ENCODE results near the gene LGALS3.

LGALS3 gene

DNA sequence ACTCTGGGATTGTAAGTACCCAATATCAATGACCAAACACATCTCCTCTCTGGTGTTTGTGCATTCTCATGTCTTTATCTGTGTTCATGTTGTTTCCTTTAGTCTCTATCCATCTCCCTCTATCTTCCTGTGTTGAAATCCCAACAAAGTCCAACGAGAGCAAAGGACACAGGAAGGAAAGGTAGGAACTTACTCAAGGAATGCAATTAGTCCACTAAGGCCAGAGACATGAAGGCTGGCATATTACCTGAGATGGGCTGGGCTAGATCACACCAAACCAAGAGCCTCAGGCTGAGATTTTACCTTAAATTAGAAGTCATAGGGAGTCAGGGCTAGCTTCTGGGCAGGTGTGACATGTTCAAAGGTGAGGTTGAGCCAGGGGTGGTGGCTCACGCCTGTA is 14.3 kb upstream of the LGALS3 start:
- no peak for DNase-seq (ENCODE audit: low read depth in 2 of 2)

DNA sequence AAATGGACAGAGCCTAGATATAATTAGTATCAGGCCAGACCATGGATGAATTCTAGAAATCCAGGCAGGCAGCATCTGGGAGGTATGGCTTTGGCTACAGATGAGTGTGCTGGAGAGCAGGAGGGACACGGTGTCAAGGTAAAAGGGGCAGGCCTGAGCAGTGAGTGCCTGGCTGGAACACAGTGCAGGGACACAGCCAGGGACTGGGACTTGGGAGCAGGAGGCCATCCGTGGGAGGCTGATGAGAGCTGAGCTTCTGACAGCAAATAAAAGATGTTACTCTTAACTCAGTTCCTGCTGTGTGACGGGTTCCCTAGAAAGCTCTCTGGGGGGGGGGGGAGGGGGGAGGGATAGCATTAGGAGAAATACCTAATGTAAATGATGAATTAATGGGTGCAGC is 13.6 kb upstream of the LGALS3 start:
- DNase-seq (ENCODE audit: low read depth in 2 of 2), result no peak

DNA sequence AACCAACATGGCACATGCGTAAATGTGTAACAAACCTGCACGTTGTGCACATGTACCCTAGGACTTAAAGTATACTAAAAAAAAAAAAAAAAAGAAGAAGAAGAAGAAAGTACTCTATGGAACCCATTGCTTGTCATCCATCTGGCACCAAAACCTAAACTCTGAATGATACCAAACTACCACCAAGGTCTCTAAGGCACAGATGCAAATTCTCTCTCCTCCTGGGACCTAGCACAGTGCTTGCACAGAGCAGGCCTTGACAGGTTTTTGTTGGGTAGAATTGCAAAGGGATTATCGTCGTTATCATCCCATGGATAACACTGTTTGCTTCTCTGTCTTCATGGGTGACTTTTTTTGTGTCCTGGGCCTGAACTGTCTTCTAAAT is 13.2 kb upstream of the LGALS3 start:
- DNase-seq (ENCODE audit: low read depth in 2 of 2), result no peak

DNA sequence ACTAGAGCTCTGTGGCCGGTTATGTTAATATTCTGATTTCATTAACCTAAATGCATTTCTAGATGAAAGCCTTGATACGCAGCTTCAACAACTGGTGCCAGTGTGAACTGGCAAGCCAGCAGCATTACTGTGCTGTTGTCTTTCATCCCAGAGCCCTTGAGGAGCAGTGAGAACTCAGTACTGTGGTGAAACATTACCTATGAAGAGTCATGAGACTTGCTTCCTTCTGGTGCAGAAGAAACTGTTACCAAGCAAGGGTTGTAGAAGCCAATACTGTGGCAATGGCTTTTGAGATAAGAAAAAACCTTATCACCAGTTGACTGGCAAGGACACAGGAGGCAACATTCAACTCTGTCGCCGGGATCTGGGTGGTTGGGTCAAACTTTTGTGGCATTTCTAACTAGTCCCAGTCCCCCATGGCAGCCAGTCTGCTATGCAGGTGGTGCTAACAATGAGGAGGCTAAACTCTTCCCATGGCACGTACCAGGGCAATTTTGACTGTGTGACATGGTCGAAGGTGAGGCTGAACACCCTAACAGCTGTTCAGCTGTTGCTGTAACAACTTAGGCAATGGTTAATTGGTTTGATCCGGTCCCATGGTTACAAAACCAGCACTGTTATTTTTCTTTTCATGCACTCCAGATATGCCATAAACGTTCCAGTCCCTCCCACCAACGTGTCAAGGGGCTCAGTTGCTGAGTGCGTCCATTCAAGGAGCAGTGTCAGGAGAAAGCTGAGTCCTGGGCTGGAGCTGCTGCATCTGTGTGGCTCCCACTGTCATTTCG is 12.6 kb upstream of the LGALS3 start:
- no peak for DNase-seq (ENCODE audit: low read depth in 2 of 2)

DNA sequence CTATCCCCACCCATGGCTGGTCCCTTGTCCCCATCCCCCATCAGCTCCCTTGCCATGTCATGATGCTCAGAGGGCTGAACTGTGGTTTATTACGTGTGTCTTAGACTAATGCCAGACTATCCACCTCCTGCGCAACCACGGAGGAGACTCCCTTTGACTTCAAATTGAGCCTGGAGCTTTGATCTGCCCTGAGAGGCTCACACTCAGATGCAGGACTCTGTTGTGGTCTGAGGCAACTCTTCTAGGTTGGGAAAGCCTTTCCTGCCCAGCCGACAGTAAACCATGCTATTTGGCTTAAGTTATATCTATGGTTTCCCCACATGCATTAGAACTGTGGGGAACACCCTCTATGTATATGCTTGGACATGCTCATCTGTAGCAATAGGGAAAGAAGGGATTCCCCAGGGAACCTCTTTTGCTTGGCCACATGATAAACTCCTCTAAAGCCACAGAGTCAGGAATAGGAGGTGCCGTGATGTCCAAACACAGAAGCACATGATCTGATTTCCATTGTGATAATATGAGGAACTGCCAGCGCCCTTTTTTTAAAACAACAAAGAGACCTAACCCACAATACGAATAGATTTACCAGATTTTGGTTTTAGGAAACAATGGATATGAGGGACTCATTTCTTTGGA is 11.1 kb upstream of the LGALS3 start:
- DNase-seq (ENCODE audit: low read depth in 2 of 2), result no peak

DNA sequence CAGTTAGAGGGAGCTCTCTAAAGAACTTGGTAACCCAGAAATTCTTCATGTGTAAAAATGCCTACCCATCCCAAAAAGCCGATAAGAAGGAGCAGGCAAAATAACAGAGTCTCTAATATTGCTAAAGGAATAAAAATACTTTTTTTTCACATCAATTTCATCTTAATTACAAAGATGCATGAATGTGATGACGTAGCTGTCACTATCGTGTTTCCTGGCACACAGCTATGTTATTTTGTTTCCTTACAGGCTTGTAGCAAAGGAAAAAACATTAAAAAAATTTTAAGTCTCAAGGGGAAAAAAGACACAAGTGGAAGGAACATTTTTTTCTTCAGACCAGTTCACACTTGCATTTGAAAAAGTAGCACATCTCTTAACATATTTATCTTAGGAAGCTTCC is 10.3 kb upstream of the LGALS3 start:
- DNase-seq (ENCODE audit: low read depth in 2 of 2), result no peak

DNA sequence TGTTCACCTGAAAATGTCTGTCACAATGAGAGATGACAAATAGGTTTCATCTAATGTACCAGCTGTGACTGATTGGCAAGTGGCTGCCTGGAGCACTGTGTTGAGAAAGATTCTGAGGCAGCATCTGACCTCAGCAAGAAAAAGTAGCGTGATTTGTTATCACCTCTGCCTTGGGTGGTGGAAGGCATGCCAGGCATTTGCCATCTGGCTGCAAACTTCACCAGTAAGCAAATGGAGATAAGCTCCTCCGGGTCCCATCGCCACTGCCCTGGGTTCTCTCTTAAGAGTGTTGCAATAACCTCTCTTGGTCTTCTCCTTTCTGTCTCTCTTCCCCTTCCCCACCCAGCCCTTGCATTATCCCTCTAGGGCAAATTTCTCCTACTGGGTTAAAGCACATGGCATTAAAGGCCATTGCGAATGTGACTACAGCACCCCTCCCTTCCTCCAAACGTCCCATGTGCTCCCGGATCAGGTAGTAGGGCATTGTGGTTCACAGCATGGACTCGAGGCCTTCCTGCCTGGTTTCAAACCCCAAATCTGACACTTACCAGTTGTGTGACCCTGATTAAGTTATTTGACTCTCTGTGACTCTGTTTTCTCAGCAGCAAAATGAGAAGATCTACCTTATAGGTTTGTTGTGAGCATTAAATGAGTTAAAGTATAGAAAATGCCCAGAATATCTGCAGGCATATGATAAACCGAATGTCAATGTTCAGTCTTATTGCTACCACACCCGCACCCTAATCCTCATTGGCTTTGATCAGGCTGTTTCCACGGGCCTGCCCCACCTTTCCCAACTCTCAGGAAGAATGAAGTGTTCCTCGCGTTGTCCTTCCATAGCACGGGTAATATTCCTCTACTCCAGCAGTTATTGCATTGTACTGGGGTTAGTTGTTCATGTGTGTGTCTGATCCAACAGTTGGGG is 8.2 kb upstream of the LGALS3 start:
- DNase-seq (ENCODE audit: low read depth in 2 of 2), result no peak

DNA sequence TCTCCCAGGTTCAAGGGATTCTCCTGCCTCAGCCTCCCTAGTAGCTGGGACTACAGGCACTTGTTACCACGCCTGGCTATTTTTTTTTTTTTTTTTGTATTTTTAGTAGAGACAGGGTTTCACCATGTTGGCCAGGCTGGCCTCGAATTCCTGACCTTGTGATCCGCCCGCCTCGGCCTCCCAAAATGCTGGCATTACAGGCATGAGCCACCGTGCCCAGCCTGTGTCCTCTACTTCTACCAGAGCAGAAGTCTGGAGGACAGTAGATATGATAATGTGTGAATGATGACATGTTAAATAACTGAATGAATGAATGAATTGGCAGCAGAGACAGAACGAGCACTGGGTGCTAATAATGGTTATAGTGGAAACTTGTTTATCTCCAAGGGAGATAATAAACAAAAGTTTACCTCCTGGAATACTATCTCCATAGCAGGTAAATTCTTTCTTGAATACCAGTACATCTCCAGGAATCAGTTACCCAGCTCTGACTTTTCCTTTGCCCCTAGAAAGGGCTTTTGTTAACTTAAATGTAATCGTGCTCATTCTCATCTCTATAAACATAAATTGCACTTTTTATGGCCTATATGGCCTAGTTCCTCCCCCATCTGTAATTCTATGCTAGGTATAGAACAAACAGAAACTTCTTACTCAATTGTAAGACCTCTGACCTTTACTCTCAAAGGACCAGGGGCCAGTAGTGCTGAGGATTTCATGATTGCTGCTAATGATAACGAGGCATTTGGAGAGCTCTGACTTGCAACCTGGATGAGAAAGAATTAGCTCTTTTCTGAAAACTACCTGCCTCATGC is 7.2 kb upstream of the LGALS3 start:
- DNase-seq (ENCODE audit: low read depth in 2 of 2), result no peak

DNA sequence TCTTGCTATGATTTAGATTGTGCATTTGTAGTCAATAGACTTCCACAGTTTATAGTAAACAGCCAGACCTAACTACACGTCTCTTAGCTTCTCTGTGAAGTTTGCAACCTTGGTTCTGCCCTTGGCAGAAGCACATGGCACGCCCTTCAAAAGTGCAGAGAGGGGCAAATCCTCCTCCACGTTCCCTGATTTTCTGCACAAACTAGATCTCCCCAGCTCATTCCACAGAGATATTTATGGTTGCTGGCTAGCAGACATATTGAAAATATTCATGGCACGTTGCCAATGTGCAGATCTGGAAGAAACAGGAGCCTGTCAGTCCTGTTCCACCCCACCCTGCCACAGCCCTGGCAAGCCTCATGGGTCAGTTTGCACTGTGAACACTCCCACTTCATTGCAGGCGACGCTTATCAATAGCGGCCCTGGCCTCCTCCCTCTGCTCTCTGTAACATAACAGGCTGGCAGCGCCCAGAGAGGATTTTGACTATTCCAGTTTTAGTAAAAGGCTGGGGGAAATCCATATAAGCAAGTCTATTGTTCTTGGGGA is 6.5 kb upstream of the LGALS3 start:
- DNase-seq (ENCODE audit: low read depth in 2 of 2), result no peak

DNA sequence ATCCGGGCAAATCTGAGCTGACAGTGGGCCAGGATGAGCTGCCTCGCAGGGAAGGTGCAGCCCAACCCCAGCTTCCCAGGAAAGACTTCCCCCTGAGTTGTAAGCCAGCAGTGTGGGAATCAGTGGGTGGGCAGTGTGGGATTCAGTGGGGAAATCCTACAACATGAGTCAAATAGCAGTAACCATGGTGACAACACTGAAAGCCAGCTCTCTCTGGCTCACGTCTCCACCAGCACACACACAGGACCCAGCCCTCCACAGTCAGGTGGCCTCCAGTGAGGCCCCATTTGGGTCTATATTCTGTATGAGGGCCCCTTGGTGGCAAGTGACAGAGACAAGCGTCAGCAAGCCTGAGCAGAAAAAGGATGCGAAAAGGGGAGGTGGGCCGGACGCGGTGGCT is 6.0 kb upstream of the LGALS3 start:
- no peak for DNase-seq (ENCODE audit: low read depth in 2 of 2)

DNA sequence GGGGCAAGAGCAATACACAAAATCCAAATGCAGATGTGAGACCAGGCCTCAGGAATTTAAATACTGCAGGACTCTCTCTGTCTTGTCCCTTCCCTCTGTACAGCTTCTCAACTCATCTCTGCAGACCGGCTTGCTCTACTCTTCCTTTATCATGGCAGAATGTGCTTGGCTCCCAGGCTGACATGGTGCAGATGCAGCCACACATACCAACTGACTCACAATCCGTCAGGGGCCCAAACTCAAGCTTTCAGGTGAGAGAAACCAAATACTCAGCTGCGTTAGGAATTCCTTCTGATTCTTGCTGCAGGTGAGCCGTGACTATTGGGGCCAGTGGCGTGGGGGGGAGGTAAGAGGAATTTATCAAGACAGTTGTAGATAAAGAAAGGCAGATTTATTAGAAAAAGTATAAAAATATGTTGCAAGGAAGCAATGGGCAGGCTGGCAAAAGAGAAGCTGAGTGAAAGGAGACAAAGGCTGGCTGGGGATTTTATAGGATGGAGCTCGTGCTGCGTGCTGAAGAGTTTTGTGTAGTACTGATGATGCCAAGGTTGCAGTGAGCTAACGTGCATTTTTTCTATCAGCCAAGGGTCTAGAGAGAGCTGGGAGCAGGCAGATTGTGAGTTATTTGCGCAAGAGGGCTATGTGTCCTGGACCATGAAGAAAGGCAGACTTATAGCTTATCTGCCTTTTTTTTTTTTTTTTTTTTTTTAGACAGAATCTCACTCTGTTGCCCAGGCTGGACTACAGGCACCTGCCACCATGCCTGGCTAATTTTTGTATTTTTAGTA is 5.0 kb upstream of the LGALS3 start:
- no peak for DNase-seq (ENCODE audit: low read depth in 2 of 2)

DNA sequence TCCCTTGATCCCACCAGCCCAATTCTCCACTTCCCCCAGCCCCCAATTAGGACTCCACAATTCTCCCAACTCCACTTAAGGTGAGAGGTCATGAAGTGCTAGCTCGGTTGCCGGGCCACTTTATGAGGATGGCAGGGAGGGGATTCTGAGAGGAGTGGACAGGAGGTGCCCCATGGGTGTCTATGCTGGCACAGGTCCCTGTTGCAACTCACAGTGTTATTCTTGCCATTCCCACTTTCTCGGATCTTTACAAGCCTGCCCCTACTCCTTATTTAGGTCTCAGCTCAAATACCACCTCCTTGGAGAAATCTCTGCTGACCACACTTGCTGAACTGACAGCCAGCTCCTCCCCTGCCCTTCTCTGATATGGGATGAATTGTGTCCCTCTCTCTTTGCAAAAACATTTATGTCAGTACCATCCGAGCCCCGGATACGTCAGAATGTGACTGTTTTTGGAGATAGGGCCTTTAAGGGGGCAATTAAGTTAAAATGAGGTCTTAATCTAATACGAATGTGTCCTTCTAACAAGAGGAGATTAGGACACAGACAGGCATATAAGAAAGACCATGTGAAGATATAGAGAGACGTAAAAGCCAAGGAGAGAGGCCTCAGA is 4.2 kb upstream of the LGALS3 start:
- no peak for DNase-seq (ENCODE audit: low read depth in 2 of 2)

DNA sequence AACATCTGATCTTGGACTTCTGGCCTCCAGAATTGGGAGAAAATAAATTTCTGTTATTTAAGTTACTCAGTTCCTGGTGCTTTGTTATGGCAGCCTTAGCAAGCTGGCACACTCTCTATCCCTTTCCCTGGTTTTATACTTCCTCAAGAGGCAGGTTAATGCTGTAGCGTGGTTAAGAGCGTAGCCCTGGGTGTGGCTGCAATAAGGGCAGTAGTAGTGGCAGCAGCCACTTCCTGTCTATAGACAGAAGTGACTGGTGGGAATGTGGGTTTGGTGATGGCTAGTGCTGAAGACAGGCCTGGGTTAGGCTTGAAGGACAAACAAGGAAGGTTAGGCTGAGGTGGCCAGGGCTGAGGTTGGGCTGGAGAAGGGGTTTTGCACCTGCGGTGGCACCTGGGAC is 3.6 kb upstream of the LGALS3 start:
- no peak for DNase-seq (ENCODE audit: low read depth in 2 of 2)

DNA sequence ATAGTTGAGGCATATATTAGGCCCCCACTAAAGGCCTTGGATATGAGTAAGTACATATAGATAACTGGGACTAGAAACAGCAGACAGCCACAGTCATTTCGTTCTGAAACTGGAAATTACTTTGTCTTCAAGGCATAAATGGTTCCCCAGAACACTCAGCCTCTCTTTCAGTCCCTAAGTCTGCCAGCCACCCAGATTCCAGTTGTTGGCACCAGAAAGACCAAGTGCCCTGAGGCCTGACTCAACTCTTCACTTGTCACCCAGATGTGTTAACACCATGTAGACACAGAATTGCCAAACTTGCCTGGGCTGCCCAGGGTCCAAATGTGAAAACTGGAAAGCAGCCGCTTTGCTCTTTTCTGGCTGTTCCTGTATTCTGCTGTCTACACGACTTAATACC is 3.0 kb upstream of the LGALS3 start:
- no peak for DNase-seq (ENCODE audit: low read depth in 2 of 2)

DNA sequence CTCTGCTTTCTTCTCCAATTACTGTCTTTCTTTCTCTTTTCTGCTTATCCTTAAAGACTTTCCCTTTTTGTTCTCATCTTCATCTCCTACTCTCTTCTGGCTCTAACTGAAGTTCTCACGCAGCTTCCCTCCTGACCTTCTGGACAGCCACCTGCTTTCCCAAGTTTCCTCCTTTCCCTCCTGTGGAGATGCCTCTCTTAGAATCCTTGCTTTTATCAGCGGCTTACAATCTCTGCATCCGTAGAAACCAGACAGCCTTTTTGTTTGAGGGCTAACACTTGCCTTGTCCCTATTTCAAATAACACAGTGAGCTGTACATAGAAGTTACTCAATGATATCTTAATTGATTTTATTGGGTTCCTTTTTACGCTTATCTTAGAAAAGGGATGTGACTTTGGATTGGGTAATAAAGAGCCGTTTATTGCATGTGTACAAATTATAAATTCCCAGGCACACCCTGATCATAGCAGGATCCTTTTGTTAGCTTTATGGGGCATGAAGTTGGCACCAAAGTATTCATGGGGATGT is 2.1 kb upstream of the LGALS3 start:
- DNase-seq (ENCODE audit: low read depth in 2 of 2), result no peak

DNA sequence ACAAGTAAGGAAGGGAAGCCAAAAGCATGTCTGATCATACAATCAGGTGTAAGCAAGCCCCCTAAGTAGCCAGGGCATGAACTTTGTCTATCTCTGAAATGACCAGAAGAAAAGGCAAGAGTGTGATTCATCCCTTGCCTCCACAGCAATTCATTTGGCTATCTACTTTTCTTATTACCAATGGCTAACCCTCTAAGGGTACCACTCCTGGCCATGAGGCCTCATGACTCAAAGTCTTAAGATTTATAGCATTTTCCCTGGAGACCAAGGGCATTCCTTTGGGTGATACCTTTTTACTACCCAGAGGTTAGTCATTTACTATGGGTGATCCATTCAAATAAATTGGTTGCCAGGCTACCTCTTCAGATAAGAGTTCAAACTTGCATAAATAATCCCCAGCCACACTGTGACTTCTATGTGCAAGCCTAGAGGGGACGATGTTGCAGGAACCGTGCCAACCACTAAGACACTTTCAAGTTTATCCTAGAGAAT is 1.5 kb upstream of the LGALS3 start:
- no peak for DNase-seq (ENCODE audit: low read depth in 2 of 2)

DNA sequence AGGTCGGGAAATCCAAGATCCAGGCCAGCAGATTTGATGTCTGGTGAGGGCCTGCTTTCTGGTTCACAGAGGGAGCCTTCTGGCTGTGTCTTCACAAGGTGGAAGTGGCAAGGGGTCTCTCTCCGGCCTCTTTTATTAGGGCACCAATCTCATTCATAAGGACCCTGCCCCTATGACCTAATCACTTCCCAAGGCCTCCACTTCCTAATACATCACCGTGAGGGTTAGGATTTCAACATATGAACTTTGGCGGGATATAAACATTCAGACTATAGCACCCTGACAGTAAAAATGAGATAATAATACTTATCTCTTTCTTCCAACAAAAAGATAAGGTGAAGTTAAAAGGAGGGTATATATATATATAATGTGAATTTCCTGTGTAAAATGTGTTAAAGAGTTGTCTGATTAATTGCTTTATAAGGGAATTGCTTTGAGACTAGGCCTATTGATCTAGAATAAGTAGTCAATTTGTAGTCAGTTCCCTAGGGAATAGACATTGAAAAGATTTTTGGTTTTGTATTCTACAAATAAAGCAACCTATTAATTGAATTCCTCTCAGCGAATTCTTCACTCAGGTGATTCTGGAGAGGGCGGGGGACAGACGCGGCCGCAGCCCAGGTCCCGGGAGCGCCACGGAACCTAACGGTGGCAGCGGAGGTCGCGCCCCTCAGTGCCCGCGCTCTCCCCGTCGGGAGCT is 516 bp upstream of the LGALS3 start:
- no peak for DNase-seq (ENCODE audit: low read depth in 2 of 2)

DNA sequence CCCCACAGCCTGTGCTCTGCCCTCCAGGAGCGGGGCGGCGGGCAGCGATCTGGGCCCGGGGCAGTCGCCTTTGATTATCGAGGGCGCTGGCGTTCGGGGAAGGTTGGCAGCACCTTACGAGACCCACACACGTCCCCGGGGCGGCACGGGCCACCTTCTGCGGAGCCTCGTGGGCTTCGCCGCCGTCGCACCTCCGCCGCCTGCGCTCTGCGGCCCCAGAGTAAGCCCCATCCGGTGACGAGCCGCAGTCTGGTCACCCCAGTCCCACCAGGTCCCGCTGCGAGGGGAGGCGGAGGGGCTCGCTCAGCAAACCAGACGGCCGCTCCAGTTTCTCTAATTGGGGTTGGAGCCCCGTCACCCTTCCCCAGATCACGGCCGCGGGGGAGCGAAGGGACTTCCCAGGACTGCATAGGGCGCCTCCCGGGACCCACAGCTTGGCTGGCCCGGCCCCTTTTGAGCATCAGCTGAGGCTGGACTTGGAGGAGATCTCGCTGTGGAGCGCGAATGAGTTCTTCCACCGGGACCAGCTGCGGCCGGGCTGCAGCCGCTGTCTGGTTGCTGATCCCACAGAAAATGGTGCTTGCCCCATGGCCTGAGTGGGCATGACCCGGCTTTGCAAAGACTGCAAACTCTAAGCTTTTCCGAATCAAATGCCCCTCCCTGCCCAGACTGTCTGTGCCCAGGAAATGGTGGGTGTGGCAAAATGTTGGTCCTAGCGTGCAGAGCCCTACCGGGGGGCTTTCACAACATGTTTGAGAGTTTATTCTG is 560 bp downstream of the LGALS3 start:
- peak in 1 of 2 donors; percentile 30 for DNase-seq (ENCODE audit: low read depth in 2 of 2)

DNA sequence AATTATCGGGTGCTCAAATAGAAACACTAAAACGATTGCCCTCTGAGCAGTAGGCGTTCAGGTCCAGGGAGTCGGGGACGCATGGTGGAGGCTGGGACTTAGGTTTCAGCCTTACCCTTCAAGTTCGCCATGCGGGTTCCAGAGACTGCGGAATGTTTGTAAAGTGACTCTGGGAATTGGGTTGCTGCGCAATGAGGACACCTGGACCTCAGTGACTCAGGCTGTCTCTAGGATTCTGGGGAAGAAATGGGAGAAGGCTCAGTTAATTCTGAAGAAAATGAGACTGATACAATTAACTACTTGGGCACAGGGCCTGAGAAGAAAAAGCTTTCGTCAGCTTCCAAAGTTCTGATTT is 1.1 kb downstream of the LGALS3 start:
- DNase-seq (ENCODE audit: low read depth in 2 of 2), result no peak

All from stimulated activated CD4-positive, alpha-beta T cell treated with anti-CD3 and anti-CD28 coated beads, Interleukin-4, amount 100 ng/mL, for 48 hours (primary cell).